Fibroblast of villous mesenchyme (primary cell): ENCODE results near the gene TRIM72. TPM values are rescaled to one million over a fixed set of nuclear protein-coding genes. Genes with fewer than 3 reads are reported as not detected.

ENCODE experiments used
- DNase-seq: peaks from one replicate; pipeline ENCODE4 v3.0.0-alpha.2; 2010; ENCODE audit warnings: low read depth
- H3K4me3 ChIP-seq: 2 replicates; pipeline ENCODE4 v1.5.1; 2011; ENCODE audit warnings: low read depth, mild to moderate bottlenecking, low read length
- total RNA-seq: library from RNA; depleted of rRNA; stranded (reverse); fragments of >200 nt; gene quantifications from 2 replicates; pipeline ENCODE4 v1.2.3, GENCODE V29; 2012
- TF ChIP-seq, protein P1 (sequence below): IDR thresholded peaks from 2 replicates; pipeline ENCODE4 v1.5.1; 2012; ENCODE audit warnings: low read depth, mild to moderate bottlenecking, low read length; ENCODE audit not compliant: insufficient read depth

Gene TRIM72
- total RNA-seq, 1 donor: not detected

DNA sequence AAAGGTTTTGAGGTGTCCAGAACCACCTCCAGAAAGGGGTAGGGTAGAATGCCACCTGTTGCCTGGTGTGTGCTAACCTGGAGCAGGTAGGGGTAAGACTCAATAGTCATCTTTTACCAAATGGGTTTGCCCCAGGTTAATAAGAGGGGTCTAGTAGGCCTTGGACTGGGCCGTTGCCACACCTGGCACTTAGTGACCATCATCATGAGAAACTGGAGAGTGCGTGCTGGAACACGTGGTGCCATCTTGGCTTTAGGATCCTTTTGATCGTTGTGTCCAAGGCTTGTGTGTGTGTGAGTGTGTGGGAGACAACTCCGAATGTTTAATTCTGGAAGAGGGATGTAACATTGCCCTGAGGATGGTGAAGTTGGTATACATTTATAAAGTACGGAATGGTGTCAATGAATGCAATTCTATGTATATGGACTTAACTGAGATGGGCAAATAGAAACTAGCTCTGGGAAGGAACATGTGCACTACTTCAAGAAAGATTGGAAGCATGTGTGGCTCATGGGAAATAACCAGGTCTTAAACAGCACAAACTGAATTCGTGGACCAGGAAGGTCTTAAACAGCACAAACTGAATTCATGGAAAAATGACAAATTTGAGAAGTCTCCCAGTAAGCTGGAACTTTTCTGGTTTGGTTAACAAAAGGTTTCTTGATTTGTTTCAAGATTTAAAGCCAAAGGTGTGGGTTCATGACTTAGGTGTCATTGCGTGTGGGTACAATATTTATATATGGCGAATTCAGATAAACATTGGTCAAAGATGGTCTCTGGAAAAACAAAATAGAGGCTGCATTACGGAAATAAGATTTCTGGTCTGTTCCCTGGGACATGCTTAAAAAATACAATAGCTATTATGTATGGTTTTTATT lies 26.8 kb upstream of the TRIM72 start:
- no peak for DNase-seq
- TF ChIP-seq, protein P1, sequence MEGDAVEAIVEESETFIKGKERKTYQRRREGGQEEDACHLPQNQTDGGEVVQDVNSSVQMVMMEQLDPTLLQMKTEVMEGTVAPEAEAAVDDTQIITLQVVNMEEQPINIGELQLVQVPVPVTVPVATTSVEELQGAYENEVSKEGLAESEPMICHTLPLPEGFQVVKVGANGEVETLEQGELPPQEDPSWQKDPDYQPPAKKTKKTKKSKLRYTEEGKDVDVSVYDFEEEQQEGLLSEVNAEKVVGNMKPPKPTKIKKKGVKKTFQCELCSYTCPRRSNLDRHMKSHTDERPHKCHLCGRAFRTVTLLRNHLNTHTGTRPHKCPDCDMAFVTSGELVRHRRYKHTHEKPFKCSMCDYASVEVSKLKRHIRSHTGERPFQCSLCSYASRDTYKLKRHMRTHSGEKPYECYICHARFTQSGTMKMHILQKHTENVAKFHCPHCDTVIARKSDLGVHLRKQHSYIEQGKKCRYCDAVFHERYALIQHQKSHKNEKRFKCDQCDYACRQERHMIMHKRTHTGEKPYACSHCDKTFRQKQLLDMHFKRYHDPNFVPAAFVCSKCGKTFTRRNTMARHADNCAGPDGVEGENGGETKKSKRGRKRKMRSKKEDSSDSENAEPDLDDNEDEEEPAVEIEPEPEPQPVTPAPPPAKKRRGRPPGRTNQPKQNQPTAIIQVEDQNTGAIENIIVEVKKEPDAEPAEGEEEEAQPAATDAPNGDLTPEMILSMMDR: no peak

DNA sequence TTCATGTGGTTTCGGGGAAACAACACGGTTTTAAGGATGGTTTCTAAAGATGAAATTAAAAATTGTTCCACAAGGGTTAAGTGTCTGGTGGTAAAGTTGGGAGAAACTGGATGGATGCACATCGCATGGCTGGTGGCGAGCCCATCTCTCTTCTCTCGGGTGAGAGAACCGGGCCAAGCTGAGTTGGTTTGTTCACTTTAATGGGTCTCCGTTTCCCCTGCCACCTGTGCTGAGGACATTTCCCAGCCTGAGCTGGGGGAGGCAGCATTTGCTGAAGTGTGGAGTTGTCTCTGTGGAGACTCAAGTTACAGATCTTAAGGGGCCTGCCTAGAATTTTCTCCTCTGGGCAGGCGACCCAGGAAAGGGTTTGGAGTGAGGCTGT lies 26.1 kb upstream of the TRIM72 start:
- TF ChIP-seq, protein P1: no peak
- DNase-seq: no peak
- H3K4me3 ChIP-seq: no peak overlapping the region

More for the DNA sequence above, 26.8 kb upstream of the TRIM72 start:
- no peak overlapping the region for H3K4me3 ChIP-seq

DNA sequence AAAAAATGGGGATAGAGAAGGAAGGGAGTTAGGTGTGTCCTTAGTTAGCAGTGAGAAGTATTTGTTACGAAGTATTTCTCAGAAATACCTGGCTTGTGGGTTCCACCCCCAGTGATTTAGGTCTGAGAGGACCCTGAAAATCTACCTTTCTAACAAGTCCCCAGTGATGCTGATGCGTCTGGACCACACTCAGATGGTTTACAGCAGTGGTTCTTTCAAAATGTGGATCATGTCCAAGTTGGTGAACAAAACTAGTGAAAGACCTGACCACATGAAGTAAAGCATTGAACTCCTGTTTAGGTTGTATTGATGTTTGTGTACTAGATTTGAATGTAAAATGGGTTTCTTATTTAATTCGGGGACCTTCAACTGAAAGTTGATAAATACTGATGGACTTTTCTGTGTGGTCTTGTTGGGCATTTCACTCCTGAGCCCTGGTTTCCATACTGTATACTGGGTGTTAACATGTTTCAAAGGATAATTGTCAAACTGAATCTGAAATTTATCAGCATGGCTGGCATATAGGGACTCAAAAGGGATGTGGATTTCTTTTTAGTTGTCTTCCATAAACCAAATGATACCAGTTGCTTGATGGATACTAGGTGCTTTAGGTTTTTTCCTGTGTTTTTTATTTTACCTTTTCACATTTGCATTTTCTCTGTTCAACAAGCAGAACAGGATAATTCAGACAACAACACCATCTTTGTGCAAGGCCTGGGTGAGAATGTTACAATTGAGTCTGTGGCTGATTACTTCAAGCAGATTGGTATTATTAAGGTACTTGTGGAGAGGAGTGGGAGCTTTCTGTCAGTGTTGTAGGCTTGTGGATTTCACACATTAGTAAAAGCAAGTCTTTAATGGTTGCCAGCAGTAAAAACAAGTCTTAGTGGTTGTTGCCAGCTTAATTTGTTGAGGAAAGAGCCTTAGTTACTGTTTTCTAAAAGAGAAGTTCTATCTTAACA lies 25.2 kb upstream of the TRIM72 start:
- no peak overlapping the region for H3K4me3 ChIP-seq
- TF ChIP-seq, protein P1: no peak
- DNase-seq: no peak

DNA sequence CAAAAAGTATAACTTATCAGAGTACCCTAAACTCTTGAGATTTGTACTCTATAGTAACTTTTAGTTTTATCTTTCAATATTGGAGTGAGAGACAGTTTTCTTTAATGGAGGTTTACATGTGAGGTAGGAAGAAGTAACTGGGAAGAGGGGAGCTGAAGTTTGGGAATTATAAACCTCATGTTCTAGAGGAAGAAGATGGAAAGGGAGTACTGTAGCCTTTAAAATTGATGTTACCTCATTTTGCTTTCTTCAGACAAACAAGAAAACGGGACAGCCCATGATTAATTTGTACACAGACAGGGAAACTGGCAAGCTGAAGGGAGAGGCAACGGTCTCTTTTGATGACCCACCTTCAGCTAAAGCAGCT lies 24.5 kb upstream of the TRIM72 start:
- TF ChIP-seq, protein P1: no peak
- DNase-seq: no peak
- H3K4me3 ChIP-seq: no peak overlapping the region

DNA sequence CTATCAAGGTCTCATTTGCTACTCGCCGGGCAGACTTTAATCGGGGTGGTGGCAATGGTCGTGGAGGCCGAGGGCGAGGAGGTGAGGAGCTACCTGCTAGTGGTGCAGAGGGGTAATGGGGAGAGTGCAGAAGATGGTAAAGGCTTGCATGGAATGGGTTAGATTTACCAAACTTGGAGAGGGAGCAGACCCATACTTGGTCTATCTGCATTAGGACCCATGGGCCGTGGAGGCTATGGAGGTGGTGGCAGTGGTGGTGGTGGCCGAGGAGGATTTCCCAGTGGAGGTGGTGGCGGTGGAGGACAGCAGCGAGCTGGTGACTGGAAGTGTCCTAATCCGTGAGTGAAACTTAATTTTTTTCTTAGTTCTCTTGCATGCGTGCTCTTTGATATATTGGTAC lies 23.9 kb upstream of the TRIM72 start:
- TF ChIP-seq, protein P1: no peak
- DNase-seq: no peak
- H3K4me3 ChIP-seq: no peak overlapping the region

DNA sequence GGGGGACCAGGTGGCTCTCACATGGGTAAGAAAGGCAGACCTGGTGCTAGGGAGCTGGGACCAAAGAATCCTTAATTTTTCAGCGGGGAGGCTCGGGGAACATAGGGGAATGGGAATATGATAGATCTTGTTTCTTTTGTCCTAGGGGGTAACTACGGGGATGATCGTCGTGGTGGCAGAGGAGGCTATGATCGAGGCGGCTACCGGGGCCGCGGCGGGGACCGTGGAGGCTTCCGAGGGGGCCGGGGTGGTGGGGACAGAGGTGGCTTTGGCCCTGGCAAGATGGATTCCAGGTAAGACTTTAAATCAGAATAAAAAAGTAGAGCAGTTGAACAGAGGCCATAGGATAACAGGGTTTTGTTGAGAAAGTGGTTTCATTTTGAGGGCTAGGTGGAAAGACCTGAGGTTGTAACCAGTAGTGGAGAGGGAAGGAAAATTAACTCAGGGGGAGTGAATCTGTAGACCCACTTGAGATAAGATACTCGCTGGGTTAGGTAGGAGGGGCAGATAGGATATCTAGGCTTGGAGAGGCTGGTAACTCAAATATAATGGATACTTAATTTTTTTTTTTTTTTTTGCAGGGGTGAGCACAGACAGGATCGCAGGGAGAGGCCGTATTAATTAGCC lies 23.0 kb upstream of the TRIM72 start:
- TF ChIP-seq, protein P1: no peak
- no peak overlapping the region for H3K4me3 ChIP-seq
- DNase-seq: no peak
